HUES48 (cell line): Measurements from ENCODE around the gene CARM1.
"Not testable (repeated sequence)": the region's sequence is repeated elsewhere in the genome, so short reads cannot be mapped to it uniquely, and the experiment has no call there.

ENCODE experiments used
- H3K27ac ChIP-seq: one replicate; pipeline ENCODE4 v1.7.0; 2013; ENCODE audit warnings: low read depth, low read length, inconsistent platforms
- H3K27me3 ChIP-seq: 2 replicates; pipeline ENCODE4 v1.6.1; 2013; ENCODE audit warnings: mild to moderate bottlenecking, low read length; ENCODE audit not compliant: control insufficient read depth, insufficient read depth
- H3K36me3 ChIP-seq: 2 replicates; pipeline ENCODE4 v1.6.1; 2013; ENCODE audit warnings: low read length; ENCODE audit not compliant: control insufficient read depth, insufficient read depth
- H3K4me1 ChIP-seq: 2 replicates; pipeline ENCODE4 v1.6.1; 2013; ENCODE audit warnings: mild to moderate bottlenecking, low read length; ENCODE audit not compliant: control insufficient read depth, insufficient read depth
- H3K4me3 ChIP-seq: 2 replicates; pipeline ENCODE4 v1.5.1; 2013; ENCODE audit warnings: mild to moderate bottlenecking, low read depth, low read length
- H3K9ac ChIP-seq: 2 replicates; pipeline ENCODE4 v1.6.1; 2013; ENCODE audit warnings: mild to moderate bottlenecking, low read depth, low read length, moderate library complexity
- H3K9me3 ChIP-seq: 2 replicates; pipeline ENCODE4 v1.6.1; 2013; ENCODE audit warnings: low read length; ENCODE audit not compliant: control insufficient read depth, insufficient read depth

CARM1 gene

GRCh38 chr19:10923260-10924112 is 52.1 kb downstream of the CARM1 start:
- no peaks in the 10 kb centered on the region for H3K27me3 ChIP-seq
- H3K4me1 ChIP-seq, result no peaks in the 10 kb centered on the region
- no peak overlapping the region for H3K4me3 ChIP-seq
- no peaks in the 10 kb centered on the region for H3K9me3 ChIP-seq
- H3K27ac ChIP-seq, result no peak overlapping the region
- H3K9ac ChIP-seq, result no peak overlapping the region
- peaks cover 67% of the 10 kb centered on the region for H3K36me3 ChIP-seq

GRCh38 chr19:10924597-10924996 is 53.2 kb downstream of the CARM1 start:
- no peak overlapping the region for H3K27ac ChIP-seq
- no peaks in the 10 kb centered on the region for H3K9me3 ChIP-seq
- no peak overlapping the region for H3K9ac ChIP-seq
- H3K4me1 ChIP-seq, result peaks cover 1% of the 10 kb centered on the region; the same call in 1 of the 2 replicates
- no peaks in the 10 kb centered on the region for H3K27me3 ChIP-seq
- H3K4me3 ChIP-seq, result no peak overlapping the region
- H3K36me3 ChIP-seq, result peaks cover 56% of the 10 kb centered on the region

GRCh38 chr19:10927730-10928562 is 56.6 kb downstream of the CARM1 start:
- H3K4me3 ChIP-seq, result peak overlapping the region; percentile 95

GRCh38 chr19:10928563-10929401 is 57.4 kb downstream of the CARM1 start, which contains the start of the genes TIMM29 and YIPF2:
Gene TIMM29 (plus strand): TSS chr19:10928811. CDS start chr19:10928823, 12 bp downstream.
Gene YIPF2 (minus strand): TSS chr19:10928639. CDS start chr19:10928410, 229 bp downstream.
- H3K4me1 ChIP-seq, result peaks cover 4% of the 10 kb centered on the region; the same call in 1 of the 2 replicates
- H3K9me3 ChIP-seq, result no peaks in the 10 kb centered on the region
- peaks cover 36% of the 10 kb centered on the region for H3K36me3 ChIP-seq
- H3K9ac ChIP-seq, result peak within 1 kb of the TSS; percentile 80
- H3K4me3 ChIP-seq, result peak within 1 kb of the TSS; percentile 95
- H3K27ac ChIP-seq, result peak within 1 kb of the TSS; percentile 42
- H3K27me3 ChIP-seq, result no peaks in the 10 kb centered on the region

More at GRCh38 chr19:10927730-10928562, 56.6 kb downstream of the CARM1 start:
- H3K4me1 ChIP-seq, result peaks cover 4% of the 10 kb centered on the region; the same call in 1 of the 2 replicates
- no peaks in the 10 kb centered on the region for H3K27me3 ChIP-seq
- no peak overlapping the region; the same call in 1 of the 2 replicates for H3K9ac ChIP-seq
- H3K9me3 ChIP-seq, result no peaks in the 10 kb centered on the region
- peaks cover 40% of the 10 kb centered on the region for H3K36me3 ChIP-seq
- H3K27ac ChIP-seq, result no peak overlapping the region

DNA sequence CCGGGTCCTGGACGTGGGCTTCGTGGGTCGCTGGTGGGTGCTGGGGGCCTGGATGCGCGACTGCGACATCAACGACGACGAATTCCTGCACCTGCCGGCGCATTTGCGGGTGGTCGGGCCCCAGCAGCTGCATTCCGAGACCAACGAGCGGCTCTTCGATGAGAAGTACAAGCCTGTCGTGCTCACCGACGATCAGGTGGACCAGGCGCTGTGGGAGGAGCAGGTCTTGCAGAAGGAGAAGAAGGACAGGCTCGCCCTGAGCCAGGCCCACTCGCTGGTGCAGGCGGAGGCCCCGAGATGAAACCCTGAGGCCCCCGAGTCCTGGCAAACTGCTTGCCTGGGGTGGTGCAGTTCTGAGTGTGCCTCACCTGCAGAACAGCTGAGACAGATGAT is 58.0 kb downstream of the CARM1 start:
- Histone ChIP-seq H3K27ac (peak overlapping the region; percentile 42), H3K4me1 (peaks cover 4% of the 10 kb centered on the region; the same call in 1 of the 2 replicates), H3K4me3 (peak overlapping the region; percentile 95), H3K9me3 (no peaks in the 10 kb centered on the region), H3K36me3 (peaks cover 30% of the 10 kb centered on the region), H3K9ac (peak overlapping the region; percentile 80), H3K27me3 (no peaks in the 10 kb centered on the region)

GRCh38 chr19:10935371-10936059 is 64.2 kb downstream of the CARM1 start:
- Histone ChIP-seq H3K27ac (no peak overlapping the region), H3K36me3 (peaks cover 13% of the 10 kb centered on the region), H3K4me3 (no peak overlapping the region), H3K9ac (no peak overlapping the region), H3K9me3 (no peaks in the 10 kb centered on the region), H3K4me1 (no peaks in the 10 kb centered on the region), H3K27me3 (no peaks in the 10 kb centered on the region)

GRCh38 chr19:10936661-10937084 is 65.3 kb downstream of the CARM1 start:
- H3K27ac ChIP-seq, result no peak overlapping the region
- no peaks in the 10 kb centered on the region for H3K4me1 ChIP-seq
- no peak overlapping the region for H3K4me3 ChIP-seq
- H3K36me3 ChIP-seq, result peaks cover 10% of the 10 kb centered on the region
- no peaks in the 10 kb centered on the region for H3K9me3 ChIP-seq
- H3K9ac ChIP-seq, result no peak overlapping the region
- no peaks in the 10 kb centered on the region for H3K27me3 ChIP-seq

- not testable (repeated sequence) for H3K9me3 ChIP-seq, H3K27me3 ChIP-seq, H3K9ac ChIP-seq, H3K27ac ChIP-seq, H3K4me1 ChIP-seq, H3K4me3 ChIP-seq, H3K36me3 ChIP-seq
Observed at GRCh38 chr19:10941649-10942048, 70.3 kb downstream of the CARM1 start.

GRCh38 chr19:10943412-10943811 is 72.1 kb downstream of the CARM1 start:
- not testable (repeated sequence) for H3K4me3 ChIP-seq, H3K4me1 ChIP-seq, H3K36me3 ChIP-seq, H3K27ac ChIP-seq, H3K9me3 ChIP-seq, H3K27me3 ChIP-seq, H3K9ac ChIP-seq

GRCh38 chr19:10945264-10945663 is 73.9 kb downstream of the CARM1 start:
- H3K9ac ChIP-seq, result no peak overlapping the region
- no peaks in the 10 kb centered on the region for H3K36me3 ChIP-seq
- H3K27ac ChIP-seq, result no peak overlapping the region
- no peaks in the 10 kb centered on the region for H3K9me3 ChIP-seq
- no peaks in the 10 kb centered on the region for H3K4me1 ChIP-seq
- no peak overlapping the region for H3K4me3 ChIP-seq
- no peaks in the 10 kb centered on the region for H3K27me3 ChIP-seq
